ENCODE data around the gene ZNF19. TPM values are rescaled to one million over a fixed set of nuclear protein-coding genes. Genes with fewer than 3 reads are reported as not detected.

The ZNF19 gene
- total RNA-seq, 1 experiment from 2014 or later: 4.7 TPM

DNA sequence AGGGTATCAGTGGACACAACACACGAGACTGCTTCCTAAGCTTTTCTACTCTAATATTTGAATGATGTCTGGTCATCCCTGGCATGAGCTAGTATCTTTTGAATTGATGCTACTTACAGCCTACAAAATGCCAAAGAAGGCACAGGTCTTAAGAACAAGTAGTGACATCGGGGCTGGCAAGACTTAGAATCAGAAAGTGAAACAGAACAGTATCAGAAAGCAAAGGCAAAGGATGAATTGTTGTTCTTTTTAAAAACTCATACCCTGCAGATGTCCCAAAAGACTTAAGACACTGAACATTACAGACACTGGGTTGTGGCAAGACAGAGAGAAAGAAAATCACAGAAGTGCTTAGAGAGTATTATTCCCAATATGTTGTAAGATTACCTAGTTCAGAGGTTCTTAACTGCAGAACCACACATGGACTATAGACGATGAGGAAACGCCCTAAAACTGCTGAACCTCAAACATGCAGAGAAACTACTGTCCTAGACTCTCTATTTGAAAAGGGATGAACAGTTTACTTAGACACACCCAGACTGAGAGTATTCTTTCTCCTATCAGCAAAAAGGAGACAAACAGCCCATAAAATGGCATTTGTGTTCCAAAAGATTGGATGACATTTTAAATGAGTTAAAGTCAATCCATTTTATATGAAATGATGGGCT, 12.5 kb downstream of the ZNF19 start:
- no peaks in the 10 kb centered on the region for H3K4me1 Mint-ChIP-seq
- Histone ChIP-seq H4K8ac (replicated peaks; ENCODE audit: insufficient read length, low read depth, low read length) (no peak overlapping the region), H2AK5ac (ENCODE audit: insufficient read length, low read length) (no peak overlapping the region), H3K27ac (ENCODE audit: insufficient read length, low read depth, low read length) (no peak overlapping the region), H3K4me2 (ENCODE audit: insufficient read depth, insufficient read length, low read length) (no peak overlapping the region), H2BK12ac (ENCODE audit: insufficient read length, low read depth, low read length) (no peak overlapping the region), H4K5ac (ENCODE audit: insufficient read length, low read depth, low read length) (no peak overlapping the region), H3K4ac (ENCODE audit: low read depth, low read length) (no peak overlapping the region), H3K79me2 (ENCODE audit: insufficient read depth, low read length) (no peaks in the 10 kb centered on the region), H3K27me3 (ENCODE audit: insufficient read depth, low read length) (no peaks in the 10 kb centered on the region; the same call in 1 of the 2 replicates), H2BK20ac (ENCODE audit: low read depth, low read length, poor library complexity, severe bottlenecking) (no peak overlapping the region), H3K4me1 (ENCODE audit: insufficient read depth, low read length) (no peaks in the 10 kb centered on the region), H2BK15ac (ENCODE audit: low read depth, low read length) (no peak overlapping the region), H3K9me3 (ENCODE audit: control insufficient read depth, low read depth, low read length) (no peaks in the 10 kb centered on the region), H3T11ph (ENCODE audit: low read length) (no peak overlapping the region), H3K79me1 (ENCODE audit: insufficient read depth, low read depth, low read length, poor library complexity, severe bottlenecking) (no peaks in the 10 kb centered on the region), H3K23ac (ENCODE audit: insufficient read length, low read depth, low read length) (no peak overlapping the region), H4K20me1 (ENCODE audit: control insufficient read depth, insufficient read depth, insufficient read length) (no peaks in the 10 kb centered on the region), H2BK5ac (ENCODE audit: insufficient read length, low read length) (no peak overlapping the region), H3K56ac (ENCODE audit: insufficient read length, low read depth, low read length) (no peak overlapping the region), H2AFZ (ENCODE audit: low read length) (no peak overlapping the region), H2BK120ac (ENCODE audit: low read depth, low read length, poor library complexity, severe bottlenecking) (no peak overlapping the region), H3K23me2 (ENCODE audit: insufficient read length, low read depth, low read length, poor library complexity, severe bottlenecking) (no peaks in the 10 kb centered on the region), H3K18ac (ENCODE audit: insufficient read length, low read depth, low read length) (no peak overlapping the region), H3K14ac (ENCODE audit: insufficient read depth, low read length) (no peak overlapping the region), H4K91ac (ENCODE audit: insufficient read length, low read depth, low read length) (no peak overlapping the region), H3K9ac (ENCODE audit: extremely low read depth, insufficient read length, low read length) (no peak overlapping the region)
- WGBS (ENCODE audit: extremely low coverage, insufficient read length, low lambda C conversion rate): no CpG with 5 or more reads among the region's 4 CpGs
- TF ChIP-seq, protein P1, sequence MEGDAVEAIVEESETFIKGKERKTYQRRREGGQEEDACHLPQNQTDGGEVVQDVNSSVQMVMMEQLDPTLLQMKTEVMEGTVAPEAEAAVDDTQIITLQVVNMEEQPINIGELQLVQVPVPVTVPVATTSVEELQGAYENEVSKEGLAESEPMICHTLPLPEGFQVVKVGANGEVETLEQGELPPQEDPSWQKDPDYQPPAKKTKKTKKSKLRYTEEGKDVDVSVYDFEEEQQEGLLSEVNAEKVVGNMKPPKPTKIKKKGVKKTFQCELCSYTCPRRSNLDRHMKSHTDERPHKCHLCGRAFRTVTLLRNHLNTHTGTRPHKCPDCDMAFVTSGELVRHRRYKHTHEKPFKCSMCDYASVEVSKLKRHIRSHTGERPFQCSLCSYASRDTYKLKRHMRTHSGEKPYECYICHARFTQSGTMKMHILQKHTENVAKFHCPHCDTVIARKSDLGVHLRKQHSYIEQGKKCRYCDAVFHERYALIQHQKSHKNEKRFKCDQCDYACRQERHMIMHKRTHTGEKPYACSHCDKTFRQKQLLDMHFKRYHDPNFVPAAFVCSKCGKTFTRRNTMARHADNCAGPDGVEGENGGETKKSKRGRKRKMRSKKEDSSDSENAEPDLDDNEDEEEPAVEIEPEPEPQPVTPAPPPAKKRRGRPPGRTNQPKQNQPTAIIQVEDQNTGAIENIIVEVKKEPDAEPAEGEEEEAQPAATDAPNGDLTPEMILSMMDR (conservative IDR thresholded peaks at IDR 0.05): no peak
- H3K4me3 Mint-ChIP-seq: no peak overlapping the region
- H3K27ac Mint-ChIP-seq: no peak overlapping the region
- peaks cover 0 to 11% (median 8%) of the 10 kb centered on the region in 3 experiments; a peak in 6 of 7 replicates for H3K36me3 Mint-ChIP-seq (ENCODE audit: insufficient read depth in 1 of 3, low read depth in 3 of 3)
- no peaks in the 10 kb centered on the region for H3K9me3 Mint-ChIP-seq
- DNase-seq: no peak
- no peaks in the 10 kb centered on the region for H3K27me3 Mint-ChIP-seq (ENCODE audit: low read depth)

Data from H9 (cell line).